M059J (cell line): ENCODE data around the gene NSG1. TPM values are rescaled to one million over a fixed set of nuclear protein-coding genes. Genes with fewer than 3 reads are reported as not detected.

Experiments used
- DNase-seq: peaks from one replicate; pipeline ENCODE4 v3.0.0-alpha.2; 2012; ENCODE audit warnings: low read depth
- total RNA-seq: library from RNA; depleted of rRNA; stranded (reverse); fragments of >200 nt; shearing (Covaris generic); gene quantifications from 2 replicates; pipeline ENCODE4 v1.2.3, GENCODE V29; 2014

The NSG1 gene
- total RNA-seq, 1 experiment from 2014 or later = 0.20 TPM

DNA sequence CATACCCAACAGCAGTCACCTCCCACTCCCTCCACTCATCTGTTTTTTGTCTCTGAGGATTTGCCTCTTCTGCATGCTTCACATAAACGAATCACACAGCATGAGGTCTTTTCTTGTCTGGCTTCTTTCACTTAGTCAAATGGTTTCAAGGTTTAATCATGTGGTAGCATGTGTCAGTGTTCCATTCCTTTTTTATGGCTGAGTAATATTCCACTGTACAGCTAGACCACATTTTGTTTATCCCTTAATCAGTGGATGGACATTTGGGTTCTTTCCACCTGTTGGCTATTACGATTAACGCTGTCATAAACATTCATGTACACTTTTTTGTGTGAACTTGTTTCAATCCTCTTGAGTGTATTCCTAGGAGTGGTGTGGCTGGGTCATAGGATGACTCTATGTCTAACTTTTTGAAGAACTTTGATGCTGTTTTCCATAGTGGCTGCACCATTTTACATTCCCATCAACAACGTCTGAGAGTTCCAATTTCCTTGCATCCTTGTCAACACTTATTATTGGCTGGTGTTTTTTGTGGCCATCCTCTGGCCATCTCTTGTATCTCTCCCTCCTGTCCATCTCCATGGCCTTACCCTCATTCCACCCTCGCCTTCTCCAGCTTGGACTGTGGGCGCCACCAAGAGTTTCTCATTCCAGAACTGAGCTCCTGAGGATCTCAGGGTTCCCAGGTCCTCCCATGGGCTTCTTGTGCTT, 12.4 kb upstream of the NSG1 start:
- no peak for DNase-seq

DNA sequence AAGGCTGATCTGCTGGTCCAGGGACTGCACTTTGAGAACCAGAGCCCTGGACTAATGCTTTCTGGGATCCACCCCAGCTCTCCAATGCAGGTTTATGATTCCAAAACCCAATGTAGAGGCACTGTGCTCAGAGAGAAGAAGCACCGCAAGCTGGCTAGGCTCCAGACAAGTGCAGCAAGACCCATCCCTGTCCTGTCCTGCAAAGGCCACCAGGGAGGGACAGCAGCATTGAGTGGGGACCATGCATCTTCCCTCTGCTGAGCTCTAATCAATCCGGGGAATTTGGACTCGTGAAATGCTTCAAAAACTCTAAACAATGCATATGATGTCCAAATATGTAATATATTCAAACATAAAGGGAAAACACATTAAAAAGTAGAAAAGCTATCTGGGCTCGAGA, 10.8 kb upstream of the NSG1 start:
- DNase-seq = no peak

DNA sequence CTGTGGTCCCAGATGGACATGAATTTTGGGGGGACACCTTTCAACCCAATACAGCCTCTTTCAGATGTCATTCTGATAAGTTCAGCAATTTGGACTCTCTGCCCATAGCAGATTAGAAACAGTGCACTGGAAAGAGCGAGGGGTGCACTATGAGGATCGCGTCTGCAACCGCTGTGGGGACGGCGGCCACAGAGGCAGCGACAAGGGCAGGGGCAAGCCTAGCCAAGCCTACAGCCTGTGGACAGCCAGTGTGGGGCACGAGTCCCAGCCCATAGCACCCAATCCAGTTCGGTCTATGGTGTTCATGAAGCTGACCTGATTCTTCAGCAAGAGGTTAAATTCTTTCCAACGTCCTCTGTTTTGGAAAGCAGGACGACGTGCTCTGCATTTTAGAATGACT, 9.7 kb upstream of the NSG1 start:
- DNase-seq = no peak

DNA sequence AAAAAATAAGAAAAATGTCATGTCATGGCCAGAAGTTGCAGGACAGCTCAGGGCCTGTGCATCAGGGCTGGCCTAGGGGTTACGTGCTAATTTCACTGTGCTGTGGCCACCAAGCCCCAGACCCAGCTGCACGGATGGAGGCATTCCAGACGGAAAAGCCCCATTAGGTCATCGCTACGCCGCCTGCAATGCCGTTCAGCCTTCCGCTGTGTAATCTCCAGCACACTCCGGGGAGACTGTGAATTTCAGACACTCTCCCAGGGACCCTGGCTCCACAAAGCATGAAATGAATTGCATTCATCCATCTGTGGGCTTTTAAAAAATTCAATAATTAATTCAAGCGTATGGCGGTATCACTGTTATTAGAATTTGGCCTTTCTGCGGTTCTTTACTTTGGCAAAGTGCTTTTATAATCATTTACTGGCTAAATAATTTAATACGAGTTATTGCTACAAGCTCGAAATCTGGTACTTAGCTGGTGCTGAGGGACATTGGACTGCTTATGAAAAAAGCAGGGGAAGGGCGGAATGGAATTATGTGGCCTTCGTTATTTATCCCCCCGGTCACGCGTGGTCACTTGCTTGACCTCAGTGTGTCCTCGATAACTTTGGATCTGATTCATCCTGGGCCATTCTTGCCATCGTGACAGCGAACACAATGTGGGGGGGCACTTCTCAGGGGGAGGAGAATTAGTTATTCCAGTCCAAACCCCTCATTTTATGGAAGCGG, 9.0 kb upstream of the NSG1 start:
- DNase-seq = no peak

DNA sequence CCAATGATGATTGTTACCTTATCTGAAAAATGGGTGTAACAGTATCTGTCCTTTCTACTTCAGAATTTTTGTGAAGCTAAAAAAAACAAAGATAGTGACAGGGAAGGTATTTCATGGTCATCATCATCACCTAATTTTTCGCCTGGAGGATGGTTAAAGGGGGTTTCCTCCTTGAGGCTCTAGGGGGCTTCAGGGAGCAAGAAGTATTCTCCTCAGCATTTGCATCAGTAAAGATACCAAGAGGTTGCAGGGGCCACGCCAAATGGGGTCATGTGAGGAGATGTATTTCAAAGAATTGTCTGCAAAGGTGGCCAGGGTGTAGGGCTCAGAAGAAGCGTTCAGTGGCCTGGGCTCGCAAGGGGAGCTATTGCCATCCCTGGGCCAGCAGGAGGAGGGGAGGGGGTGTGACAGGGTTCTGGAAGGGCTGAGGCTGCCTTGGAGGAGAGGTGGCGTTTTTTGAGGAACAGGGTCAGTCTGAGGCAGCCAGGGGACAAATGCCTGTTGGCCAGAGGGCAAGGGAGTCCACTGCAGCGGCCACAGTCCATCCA, 7.3 kb upstream of the NSG1 start:
- DNase-seq = no peak

DNA sequence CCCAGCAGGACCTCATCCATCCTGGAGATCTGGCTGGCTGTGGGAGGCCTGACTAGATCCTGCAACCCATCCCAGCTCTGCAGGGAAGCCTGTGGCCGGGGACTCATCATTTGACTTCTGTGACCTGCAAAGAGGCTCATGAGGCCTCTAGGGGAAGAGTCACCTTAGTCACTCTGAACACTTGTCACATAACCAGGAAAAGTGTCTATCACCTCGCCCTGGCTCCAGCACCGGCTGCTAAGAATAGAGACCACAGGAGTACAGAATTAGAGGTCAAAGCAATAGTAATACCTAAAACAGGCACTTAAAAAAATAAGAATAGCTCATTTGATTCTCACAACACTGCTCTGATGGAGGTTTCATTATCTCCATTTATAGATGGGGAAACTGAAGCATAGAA, 3.8 kb upstream of the NSG1 start:
- DNase-seq = no peak

DNA sequence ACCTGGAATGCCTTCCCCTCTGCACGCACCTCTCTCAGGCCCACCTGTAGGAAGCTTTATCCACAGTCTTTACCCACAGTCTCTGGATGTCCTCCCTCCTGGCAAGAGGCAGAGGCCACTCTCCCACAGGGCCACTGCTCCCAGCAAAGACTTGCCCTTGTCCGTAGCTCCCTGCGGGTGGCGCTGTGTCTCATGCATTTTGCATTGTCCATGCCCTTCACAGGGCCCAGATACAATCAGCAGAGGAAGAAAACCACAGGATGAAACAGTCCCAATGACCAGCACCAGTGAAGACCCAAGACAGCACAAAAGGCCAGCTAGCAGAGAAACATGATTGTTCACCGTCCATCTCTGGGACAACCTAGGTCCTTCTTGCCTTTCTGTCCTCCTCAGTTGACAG, 2.1 kb upstream of the NSG1 start:
- DNase-seq = peak; percentile 49

DNA sequence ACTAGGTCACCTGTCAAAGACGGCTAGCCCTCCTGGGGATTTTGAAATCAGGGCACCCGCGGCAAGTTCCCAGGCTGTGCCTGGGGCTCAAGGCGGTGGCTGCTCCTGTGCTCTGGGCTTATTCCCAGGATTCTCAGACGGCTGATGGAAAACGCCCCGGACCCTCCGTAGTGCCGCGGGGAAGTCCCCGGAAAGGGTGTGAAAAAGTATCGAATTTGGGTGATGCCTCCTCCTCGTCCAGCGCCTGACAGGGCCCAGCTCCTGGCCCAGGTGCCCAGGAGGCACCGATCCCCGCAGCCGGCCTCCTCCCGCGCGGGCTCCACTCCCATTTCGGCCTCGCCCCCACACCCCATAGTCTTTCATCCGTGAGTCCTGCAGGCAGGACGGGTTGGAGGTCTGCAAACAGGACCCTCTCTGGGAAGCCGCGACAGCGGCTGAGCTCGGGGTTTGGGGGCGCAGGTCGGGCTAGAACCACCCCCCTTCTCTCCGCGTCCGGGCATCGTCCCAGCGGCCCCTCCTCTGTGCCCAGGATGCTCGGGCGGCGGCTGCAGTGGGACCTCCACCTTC, 1.1 kb upstream of the NSG1 start:
- DNase-seq = no peak

DNA sequence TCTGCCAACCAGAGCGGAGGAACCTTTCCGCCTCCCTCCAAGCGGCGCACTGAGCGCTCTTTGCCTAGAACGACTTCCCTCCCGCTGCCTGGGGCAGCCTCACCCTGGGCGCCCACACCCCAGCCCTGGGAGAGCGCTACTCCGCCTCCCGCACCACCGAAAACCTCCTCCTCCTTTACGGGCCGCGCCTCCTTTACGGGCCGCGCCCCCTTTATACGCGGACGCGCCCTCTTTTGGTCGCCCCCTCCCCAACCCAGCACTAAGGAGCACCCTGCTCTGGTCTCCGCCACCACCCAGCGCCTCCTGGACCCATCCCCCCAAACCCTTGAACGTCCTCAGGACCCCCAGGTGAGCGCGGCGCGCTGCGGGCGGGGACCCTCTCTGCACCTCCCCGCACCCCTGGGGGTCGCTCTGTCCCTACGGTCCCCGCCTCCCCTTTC, 586 bp upstream of the NSG1 start:
- DNase-seq = no peak

DNA sequence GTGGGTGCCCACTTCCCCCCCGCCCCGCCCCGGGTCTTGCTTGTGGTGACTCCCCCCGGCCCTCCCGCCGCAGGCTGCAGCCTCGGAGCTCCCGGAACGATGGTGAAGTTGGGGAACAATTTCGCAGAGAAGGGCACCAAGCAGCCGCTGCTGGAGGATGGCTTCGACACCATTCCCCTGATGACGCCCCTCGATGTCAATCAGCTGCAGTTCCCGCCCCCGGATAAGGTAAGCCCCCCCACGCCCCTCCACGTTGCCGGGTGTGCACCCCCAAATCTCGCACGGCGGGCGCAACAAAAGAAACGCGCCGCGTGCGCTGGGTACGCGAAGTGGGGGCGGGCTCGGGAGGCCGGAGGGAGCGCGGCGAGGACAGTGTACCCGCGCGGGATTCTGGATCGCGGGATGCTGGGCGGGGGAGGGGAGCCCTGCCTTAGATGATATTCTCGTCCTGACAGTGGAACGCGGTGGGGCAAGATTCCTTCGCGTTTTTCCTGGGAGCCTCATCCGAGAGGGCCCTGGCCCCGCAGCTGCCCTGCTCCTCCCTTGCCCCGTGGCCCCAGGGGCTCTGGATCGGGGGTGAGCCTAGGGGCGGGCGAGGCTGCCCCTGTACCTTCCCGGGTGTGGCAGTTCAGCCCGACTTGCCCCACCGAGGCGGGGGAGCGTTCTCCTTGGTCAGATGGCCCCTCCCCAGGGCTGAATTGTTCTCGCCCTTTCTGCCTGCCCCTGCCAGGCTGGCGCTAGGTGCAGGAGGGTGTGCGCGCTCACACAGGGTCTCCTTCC, 819 bp downstream of the NSG1 start:
- no peak for DNase-seq

DNA sequence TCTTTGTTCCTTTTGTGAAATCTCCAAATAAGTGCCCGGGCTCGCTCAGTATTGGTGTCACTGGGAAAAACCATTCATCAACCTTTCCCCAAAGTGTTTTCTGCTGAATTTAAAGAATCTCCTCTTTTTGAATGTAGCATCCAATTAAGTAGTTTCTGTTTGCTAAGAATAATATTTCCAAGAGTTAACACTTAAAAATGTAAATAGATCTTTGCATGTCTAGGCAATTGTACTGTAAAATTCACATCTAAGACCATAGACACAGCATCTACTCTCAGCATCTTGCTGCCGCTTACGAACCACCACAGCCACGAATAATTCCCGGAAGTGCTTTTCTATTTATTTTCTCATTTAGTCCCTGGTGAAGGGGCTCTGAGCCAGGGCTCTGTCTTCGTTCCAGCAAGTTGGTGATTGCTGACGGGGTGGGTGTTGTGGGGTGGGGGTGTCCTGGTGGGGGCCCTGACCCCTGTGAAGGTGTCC, 1.4 kb downstream of the NSG1 start:
- no peak for DNase-seq

DNA sequence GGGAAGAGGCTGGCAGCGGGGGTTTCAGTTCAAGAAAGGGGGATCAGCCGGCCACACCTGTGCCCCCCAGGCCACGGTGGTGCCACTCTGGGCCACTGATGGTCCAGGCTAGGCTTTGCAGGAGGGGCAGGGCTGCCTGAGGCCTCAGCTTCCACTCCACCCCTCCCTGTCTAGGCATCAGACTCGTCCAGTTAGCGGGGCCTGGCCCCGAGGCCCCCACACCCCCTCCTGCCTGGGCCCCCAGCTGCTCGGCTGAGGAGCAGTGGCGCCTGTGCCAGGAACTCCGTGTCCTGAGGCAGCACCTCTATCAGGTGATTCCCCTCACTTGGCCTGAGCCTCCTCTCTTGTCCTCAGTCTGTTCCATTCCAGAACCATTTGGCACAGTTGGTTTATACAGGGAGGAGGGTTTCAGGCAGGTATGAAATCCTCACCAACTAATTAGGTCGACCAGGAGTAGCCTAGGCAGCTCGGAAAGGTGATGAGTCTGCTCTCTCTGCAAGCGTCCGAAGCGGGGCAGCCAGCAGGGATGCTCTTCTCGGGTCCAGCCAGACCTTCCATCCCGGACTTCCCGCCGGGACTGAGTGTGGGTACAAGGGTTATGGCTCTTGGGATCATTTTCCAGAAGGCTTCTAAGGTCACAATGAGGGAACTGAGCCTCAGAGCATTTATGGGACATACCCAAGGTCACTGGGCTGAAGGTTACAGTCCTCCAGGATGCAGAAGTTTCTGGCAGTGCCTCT, 2.1 kb downstream of the NSG1 start:
- no peak for DNase-seq

DNA sequence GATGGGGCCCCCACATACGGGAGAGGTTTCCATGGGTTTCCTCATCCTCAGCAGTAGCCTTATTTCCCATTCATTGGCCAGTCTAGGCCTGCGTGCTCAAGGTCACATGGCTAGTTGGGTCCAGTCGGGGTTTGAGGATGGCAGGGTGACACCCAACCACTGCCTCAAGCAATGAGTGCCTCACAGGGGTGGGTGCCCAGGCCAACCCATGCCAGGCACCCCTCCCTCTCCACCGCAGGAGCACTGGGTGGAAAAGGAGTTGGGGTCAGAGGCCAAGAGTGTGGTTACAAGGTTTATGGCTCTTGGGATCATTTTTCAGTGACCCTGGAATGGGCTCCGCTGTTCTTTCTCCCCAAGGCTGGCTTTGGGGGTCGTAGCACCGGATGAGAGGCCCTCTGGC, 3.1 kb downstream of the NSG1 start:
- DNase-seq = no peak

DNA sequence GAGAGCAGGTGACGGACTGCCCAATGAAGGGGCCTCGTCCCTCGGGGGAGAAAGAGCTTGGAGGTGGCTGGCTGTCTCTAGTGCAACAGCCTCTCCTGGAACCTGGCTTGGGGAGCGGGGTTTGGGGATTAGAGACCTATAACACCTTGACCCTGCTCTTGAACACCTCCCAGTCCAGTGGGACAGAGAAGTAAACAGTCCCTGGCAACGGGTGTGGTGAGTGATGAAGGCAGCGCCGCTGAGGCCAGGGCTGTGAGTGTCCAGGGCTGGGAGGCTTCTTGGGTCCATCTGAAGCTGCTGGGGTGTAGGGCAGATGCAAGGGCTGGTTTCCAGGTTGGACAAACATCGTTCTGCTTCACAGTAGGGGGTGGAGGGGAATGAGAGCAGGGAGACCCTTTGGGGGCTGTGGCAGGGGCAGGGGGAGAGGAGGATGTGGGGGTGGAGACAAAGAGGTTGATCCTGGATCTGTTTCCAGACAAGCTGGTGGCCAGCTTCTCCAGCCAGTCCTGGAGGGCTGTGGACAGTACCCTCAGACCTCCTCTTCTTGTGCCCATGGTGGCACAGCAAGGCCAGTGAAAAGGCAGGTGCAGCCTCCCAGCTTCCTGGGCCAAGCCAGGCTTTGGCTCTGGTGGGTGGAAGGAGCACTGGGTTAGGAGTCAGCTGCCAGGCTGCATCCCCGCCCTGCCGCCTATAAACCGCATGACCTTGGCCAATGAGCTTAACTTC, 3.8 kb downstream of the NSG1 start:
- no peak for DNase-seq

DNA sequence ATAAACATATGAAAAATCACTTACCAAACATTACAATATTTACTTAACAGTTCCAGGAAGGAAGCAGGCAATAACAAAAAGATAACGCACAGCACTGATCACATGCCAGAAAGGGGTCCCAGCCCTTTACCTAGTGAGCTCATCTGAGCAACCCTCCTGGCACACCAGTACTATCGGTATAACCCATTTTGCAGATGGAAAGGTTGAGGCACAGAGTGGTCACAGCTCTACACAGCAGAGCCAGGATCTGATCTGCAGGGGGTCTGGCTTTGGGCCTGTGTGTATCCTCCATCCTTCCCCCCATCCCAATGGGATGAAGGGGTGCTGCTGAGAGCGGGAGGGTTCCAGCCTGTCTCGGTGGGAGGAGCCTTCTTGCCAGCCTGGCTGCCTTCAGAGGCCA, 5.0 kb downstream of the NSG1 start:
- DNase-seq = no peak

DNA sequence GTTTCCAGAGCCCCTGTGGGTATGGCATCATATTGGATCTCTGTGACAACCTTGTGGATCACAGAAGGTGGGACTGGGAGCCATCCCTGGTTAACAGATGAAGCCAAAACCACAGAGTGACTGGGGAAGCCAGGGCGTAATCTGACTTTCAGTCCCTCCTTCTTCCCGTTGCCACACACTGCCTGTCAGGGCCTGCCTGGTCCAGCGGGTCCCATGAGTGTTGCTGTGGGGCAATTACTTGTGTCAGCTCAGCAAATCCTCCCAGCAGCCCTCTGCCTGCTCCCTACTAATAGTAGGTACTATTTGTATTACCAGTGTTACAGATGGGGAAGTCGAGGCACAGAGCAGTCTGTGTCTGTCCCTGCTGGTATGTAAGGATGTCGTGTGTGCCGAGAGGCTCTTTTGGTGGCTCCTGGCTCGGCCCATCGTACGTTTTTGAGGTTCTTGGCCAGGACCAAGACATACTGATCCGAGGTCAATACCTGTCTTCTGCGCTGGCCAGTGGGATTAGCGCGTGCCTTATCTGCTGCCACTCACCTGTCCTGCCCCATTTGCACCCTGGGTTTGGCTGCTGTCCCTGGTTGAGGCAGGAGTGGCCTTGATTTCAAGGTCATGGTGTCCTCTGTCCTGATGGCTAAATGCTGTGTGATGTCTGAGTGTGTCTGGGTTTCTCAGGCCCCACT, 5.7 kb downstream of the NSG1 start:
- DNase-seq = no peak

DNA sequence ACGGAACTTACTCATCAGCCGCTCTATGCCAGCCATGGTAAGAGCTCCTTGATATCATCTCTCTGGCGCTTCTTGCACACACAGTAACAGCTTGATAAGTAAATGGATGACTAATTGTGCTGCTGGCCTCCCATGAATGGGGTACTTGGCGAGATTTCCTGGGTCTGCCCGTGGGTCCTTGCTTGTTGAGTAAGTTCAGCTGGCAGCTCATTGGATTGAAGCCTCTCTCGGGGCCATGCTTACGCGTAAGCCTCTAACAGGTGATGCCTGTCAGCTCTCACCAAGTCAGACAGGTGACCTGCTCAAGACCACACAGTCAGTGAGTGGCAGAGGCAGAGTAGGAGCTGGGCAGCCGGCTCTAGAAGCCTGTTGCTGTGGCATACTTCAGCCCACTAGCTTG, 7.7 kb downstream of the NSG1 start:
- DNase-seq = peak; percentile 78

DNA sequence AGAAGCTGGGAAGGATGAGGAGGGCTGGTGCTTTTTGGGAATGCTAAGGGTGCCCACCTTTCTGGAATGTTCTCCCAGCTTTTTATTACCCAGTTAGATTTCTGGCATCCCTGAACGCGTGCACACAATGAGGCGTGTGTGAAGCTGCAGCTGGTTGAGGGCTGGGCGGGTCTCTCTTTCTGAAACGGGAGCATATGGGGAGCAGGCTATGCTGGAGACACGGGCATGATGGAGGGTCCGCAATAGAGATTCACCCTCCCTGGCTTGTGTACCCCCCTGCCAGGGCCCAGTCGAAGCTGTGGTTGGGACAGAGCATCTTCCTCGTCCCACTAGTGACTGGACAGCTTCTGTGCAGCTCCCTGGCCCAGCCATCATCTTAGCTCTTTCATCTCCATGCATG, 8.5 kb downstream of the NSG1 start:
- DNase-seq = no peak

DNA sequence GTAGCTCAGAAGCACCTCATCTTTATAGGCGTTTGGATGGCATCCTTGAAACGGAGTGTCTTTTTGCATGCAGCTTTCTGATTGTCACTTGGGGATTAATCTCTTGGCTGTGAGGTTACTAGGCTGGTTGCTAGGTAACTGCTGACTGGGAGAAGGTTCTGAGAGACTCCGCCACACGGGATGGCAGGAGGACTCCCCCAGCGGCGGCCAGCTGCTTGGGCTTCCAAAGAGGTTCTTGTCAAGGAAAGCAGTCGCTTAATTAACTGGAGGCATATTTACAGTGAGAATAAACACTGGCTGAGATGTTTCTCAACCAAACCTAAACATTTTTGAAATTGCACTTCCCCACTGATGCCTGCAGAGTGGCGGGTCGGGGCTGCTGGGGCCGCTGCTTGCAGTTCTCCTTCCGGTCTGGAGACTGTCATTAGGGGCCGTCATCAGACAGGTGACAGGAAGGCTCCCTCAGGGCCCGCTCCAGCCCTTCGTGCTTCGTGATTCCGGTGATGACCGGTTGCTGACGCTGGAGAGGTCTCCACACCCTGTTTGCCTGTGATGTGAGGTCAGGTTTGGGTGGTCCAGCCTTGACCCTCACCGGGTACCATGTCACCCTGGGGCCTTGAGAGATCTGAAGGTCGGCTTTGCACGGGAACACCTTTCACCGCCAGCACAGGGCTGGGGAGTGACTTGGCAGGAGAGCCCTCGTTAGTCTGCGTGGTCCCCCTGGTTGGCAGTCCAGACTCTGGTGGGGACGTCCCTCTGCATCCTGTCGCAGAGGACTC, 9.1 kb downstream of the NSG1 start:
- DNase-seq = peak; percentile 43
